Suppressor macrophage treated with lipopolysaccharide for 1 hour (primary cell): ENCODE data around the gene MTUS2.
"Not testable (repeated sequence)": the region's sequence is repeated elsewhere in the genome, so short reads cannot be mapped to it uniquely, and the experiment has no call there.

Source experiments
- DNase-seq, 3 donors: peaks; one replicate each; pipeline ENCODE4 v3.0.0-alpha.2; 2020 to 2022

MTUS2 gene

GRCh38 chr13:29174093-29174492, 354.0 kb downstream of the MTUS2 start:
- no peak for DNase-seq

- DNase-seq, result no peak
Observed at GRCh38 chr13:29175250-29175873, 355.2 kb downstream of the MTUS2 start.

GRCh38 chr13:29180055-29180454, 359.9 kb downstream of the MTUS2 start:
- no peak for DNase-seq

GRCh38 chr13:29182216-29182615, 362.1 kb downstream of the MTUS2 start:
- no peak for DNase-seq

GRCh38 chr13:29185926-29186325, 365.8 kb downstream of the MTUS2 start:
- no peak for DNase-seq

GRCh38 chr13:29187584-29187983, 367.4 kb downstream of the MTUS2 start:
- no peak for DNase-seq

GRCh38 chr13:29190298-29190697, 370.2 kb downstream of the MTUS2 start:
- DNase-seq, result no peak

- DNase-seq, result no peak
Observed at GRCh38 chr13:29193083-29193482, 372.9 kb downstream of the MTUS2 start.

- no peak for DNase-seq
Observed at GRCh38 chr13:29195456-29195855, 375.3 kb downstream of the MTUS2 start.

- DNase-seq, result no peak
Observed at GRCh38 chr13:29196409-29197074, 376.4 kb downstream of the MTUS2 start.

- DNase-seq, result not testable (repeated sequence)
Observed at GRCh38 chr13:29202753-29203152, 382.6 kb downstream of the MTUS2 start.

- DNase-seq, result no peak
Observed at GRCh38 chr13:29204651-29205050, 384.5 kb downstream of the MTUS2 start.

GRCh38 chr13:29210676-29211075, 390.5 kb downstream of the MTUS2 start:
- DNase-seq, result no peak

- not testable (repeated sequence) for DNase-seq
Observed at GRCh38 chr13:29211162-29211561, 391.0 kb downstream of the MTUS2 start.

- DNase-seq, result no peak
Observed at GRCh38 chr13:29222458-29222857, 402.3 kb downstream of the MTUS2 start.

- no peak for DNase-seq
Observed at GRCh38 chr13:29224206-29224605, 404.1 kb downstream of the MTUS2 start.

- no peak for DNase-seq
Observed at GRCh38 chr13:29227576-29227975, 407.4 kb downstream of the MTUS2 start.

GRCh38 chr13:29230299-29230845, 410.2 kb downstream of the MTUS2 start:
- no peak for DNase-seq

GRCh38 chr13:29239653-29240525, 419.8 kb downstream of the MTUS2 start:
- no peak for DNase-seq

- no peak for DNase-seq
Observed at GRCh38 chr13:29254626-29255370, 434.7 kb downstream of the MTUS2 start.

GRCh38 chr13:29255567-29255966, 435.4 kb downstream of the MTUS2 start:
- DNase-seq, result no peak

- DNase-seq, result no peak
Observed at GRCh38 chr13:29260684-29261083, 440.5 kb downstream of the MTUS2 start.

- no peak for DNase-seq
Observed at GRCh38 chr13:29266261-29266660, 446.1 kb downstream of the MTUS2 start.
